Left forelimb (tissue), 1 donor: ENCODE data around the gene NRROS.

Experiments used
- DNase-seq: peaks from one replicate; pipeline ENCODE4 v3.0.0-alpha.2; 2018; ENCODE audit warnings: low spot score

The NRROS gene

DNA sequence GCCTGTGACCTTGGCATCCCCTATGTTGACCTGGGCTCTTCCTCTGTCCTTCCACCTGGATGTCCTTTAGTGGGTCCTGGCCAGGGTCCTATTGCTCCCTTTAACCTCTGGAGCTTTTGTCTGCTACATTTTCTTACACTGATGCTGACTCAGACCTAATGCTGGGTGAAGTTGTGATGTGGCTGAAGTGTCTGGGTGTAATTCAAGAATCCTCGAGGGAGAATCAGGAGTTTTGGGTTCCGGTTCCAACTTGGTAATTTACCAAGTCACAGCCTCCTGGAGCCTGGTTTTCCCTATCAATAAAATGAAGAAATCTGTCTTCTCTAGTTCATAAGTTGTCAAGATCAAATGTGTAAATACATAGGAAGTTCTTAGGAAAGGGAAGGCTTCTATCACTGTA is 46.9 kb downstream of the NRROS start:
- no peak for DNase-seq

DNA sequence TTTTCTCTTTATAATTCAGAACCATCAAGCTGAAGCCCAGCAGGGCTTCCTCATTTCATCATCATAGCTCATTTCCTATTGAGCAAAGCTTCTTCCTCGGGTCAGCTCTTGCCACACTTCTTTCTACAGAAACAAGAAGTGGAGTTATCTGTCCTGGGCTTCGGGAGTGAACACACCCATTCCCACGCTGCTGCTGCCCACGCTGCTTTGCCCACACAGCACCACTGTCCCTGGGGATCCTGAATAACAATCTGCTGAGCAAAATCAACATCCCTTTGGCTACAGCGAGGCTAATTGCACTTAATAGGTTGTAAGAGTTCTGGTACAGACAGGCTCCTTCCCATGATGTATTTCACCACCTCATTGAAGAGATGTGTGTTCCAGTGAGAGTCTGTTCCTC is 48.9 kb downstream of the NRROS start:
- DNase-seq, result no peak

DNA sequence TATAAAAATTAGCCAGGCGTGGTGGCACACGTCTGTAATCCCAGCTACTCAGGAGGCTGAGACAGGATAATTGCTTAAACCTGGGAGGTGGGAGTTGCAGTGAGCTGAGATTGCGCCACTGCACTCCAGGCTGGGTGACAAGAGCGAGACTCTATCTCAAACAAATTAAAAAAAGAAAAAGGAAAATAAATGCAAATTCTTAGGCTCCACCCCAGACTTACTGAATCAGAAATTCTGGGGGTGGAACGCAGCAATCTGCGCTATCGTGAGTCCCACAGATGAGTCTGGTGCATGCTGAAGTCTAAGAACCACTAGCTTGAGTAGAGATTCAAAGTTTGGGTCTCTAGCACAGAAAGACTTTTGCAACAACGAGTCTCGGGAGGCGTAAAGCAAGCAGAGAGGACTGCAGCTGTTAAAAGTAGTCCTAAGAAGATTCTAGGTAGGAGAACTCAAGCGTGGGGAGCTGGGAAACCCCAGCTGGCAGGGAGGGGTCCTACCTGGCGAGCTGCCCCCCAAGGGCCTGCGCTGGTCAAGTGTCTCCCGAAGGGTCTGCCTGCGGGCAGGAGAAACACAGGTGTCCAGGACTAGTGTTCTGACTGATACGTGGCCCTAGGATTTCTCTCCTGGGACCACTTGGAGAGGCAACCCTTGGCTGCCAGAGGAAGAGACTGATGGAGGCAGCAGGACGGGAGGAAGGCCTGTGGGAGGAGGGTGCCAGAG is 50.6 kb downstream of the NRROS start:
- no peak for DNase-seq

DNA sequence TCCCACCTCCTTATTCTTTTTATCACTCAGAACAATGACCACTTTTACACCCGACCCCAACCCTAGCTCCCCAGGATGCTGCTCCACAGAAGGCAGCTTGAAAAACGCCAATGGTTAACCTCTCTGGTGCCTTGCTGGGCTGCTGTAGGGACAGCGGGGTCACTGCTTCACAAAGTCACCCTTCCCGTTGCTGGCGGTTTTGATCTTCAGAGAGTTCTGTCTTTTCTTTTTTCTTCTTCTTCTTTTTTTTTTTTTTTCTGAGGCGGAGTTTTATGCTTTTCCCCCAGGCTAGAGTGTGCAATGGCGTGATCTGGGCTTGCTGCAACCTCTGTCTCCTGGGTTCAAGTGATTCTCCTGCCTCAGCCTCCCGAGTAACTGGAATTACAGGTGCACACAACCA is 51.9 kb downstream of the NRROS start:
- DNase-seq, result no peak

DNA sequence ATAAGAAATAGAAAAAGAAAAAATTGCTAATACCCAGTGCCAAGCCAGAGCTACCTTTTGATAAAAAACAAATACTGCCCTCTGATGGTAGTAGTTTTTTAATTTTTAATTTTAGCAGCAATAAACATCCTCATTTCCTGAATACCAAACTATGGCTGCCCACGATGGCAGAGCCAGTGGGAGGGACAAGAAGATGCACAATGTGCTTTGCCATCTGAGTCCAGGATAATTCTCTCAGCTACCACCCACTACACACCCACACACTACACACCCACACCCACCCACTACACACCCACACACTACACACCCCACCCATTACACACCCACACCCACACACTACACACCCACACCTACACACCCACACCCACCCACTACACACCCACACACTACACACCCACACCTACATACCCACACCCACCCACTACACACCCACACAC is 54.7 kb downstream of the NRROS start:
- DNase-seq, result no peak

DNA sequence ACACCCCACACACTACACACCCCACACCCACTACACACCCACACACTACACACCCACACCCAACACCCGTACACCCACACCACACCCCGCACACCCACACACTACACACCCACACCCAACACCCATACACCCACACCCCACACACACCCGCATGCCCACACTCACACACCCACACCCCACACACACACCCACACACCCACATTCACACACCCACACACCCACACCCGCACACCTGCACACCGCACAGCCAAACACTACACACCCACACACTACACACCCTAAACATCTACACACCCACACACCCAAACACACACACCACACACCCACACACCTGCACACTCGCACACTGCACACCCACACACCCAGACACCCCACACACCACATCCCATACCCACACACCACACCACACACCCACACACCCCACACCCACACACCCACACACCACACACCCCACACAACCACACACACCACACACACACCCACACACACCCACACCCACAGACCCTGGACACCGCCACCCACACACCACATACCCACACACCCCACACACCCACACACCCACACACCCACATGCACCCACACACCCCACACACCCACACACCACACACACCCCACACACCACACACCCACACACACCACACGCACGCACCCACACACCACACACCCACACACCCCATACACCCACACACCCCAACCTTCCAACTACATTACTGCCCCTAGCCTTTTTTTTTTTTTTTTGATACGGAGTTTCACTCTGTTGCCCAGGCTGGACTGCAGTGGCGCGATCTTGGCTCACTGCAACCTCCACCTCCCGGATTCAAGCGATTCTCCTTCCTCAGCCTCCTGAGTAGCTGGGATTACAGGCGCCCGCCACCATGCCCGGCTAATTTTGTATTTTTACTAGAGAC is 55.7 kb downstream of the NRROS start:
- no peak for DNase-seq

DNA sequence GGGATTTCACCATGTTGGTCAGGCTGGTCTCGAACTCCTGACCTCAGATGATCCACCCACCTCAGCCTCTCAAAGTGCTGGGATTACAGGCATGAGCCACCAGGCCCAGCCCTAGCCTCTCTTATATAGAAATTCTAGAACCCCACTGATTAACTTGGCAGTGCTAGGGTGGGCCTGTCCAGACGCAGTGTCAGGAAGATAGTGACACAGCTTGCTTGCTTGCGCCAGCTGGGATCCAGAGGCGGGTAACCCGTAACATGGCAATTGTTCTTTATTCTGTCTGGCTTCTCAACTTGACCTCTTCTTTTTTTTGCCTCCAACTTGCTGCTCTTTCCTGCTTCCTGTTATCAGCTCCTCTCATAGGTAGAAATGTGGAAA is 56.3 kb downstream of the NRROS start:
- no peak for DNase-seq

DNA sequence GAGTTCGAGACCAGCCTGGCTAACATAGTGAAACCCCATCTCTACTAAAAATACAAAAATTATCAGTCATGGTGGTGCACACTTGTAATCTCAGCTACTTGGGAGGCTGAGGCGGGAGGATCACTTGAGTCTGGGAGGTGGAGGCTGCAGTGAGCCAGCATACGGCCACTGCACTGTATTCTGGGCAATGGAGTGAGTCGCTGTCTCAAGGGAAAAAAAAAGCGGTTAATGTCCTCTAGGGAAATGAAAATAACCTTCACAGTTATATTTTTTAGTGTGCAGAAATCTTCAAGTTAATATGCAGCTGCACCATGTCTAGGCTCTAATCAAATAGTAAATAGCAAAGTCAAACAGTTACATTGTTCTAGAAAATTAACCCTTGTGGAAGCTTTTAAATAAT is 57.8 kb downstream of the NRROS start:
- no peak for DNase-seq

DNA sequence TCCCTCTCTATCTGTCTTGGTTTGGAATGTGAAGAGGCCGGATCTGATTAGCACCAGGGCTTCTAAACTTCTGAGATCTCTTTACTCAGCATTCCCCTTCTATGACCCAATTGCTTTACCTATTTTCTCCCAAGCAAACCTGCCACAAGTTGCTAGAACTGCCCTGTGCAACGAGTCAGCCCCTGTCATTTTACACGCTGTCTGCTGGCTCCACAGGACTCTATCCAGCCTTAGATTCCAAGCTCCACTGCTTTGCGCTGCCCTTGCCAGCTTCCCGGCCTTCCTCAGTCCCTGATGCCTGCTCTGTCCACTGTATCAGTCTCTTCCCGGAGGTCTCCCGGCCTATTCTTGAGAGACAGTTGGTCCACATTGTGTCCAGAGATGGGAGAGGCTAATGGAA is 60.3 kb downstream of the NRROS start:
- DNase-seq, result no peak

DNA sequence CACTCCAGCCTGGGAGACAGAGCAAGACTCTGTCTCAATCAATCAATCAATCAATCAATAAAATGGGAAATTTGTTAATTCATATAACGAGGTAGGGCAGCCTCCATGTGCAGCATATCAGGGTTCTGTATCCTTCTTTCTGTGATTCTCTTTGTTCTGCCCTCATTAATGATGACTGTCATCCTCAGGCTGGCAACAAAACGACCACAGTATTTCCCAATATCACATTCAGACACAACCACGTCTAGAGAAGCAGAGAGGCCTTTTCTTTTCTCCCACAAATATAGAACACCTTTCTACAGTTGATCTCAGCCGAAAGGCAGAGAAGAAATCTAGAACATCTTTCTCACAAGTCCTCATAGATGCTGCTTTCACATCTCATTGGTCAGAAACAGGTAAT is 61.3 kb downstream of the NRROS start:
- DNase-seq, result no peak

DNA sequence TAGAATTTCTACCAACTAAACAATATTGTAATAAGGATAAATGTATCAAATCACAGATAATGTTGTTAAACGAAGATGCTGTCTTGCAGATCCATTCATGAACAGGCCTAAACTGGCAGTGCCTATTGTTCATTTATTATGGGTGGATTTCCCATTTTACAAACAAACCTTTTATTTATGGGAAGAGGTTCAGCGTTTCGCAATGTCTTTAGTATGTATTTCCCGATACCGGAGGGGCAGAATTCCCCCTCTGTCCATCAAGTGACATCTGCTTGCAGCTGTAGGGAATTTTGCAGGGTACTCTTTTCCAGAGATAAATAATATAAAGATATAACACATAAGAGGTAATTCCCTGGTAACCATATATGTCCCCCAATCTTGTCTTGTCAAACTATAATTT is 66.8 kb downstream of the NRROS start:
- no peak for DNase-seq

DNA sequence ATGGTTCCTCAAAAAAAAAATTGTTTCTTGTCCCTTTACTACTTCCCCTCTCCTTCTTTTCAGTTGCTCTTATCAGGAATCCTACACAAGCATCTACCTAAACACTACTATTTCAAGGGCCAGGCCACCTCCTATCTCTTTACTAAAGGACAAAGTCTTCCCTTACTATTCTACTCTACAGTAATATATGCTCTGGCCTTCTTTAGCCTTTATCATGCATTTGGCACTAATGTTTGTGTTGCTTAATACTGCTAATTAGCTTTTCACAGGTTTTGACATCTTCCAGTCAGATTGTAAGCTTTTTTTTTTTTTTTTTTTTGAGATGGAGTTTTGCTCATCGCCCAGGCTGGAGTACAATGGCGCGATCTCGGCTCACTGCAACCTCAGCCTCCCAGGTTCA is 67.2 kb downstream of the NRROS start:
- DNase-seq, result no peak

DNA sequence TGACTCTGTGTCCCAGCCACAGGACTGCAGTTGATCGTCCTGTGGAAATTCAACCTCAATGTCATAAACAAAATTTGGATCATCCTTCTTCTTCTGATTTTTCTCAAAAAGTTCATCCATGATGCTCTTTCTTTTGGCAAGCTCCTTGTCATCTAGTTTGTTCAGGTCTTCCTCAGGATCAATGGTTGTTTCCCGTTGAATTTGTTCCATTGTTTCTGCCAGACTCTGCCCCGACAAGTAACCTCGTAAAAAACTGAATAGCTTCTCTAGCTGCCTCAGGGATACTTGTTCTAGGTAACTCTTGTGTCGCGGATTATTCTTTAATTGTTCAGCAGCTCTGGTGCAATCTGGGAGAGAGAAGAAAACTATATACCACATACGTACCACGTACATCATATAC is 68.1 kb downstream of the NRROS start:
- no peak for DNase-seq

DNA sequence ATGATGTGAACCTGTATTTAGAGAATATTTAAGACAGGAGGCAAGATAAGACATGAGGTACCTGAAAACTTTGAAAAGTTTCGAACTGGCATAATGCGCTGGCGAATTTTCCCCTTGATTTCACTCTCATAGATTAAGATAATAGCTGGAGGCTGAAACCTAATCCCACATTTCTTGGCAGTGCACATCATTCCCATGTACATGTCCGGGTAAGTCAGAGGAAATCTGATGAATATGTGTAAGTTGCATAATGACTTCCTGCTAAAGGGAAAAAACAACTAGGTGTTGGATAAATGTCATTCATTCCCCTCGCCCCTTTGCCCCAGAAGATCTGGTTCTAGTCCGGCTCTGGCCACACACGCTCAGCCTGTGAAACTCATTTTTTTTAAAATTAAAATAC is 69.0 kb downstream of the NRROS start:
- DNase-seq, result no peak
